ENCODE data around the gene GOLPH3.
"Not testable (repeated sequence)": the region's sequence is repeated elsewhere in the genome, so short reads cannot be mapped to it uniquely, and the experiment has no call there.

GOLPH3 gene

DNA sequence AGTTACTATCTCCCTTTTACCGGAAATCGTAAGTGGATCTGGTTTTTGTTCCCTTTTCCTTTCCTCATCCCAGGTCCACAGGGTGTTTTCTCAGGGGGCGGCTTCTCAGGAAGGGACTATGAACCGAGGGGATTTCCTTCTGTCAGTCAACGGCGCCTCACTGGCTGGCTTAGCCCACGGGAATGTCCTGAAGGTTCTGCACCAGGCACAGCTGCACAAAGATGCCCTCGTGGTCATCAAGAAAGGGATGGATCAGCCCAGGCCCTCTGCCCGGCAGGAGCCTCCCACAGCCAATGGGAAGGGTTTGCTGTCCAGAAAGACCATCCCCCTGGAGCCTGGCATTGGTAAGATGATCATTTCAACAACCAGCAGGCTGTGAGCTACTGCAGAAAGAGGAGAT is 75.8 kb downstream of the GOLPH3 start:
- DNase-seq = no peak

DNA sequence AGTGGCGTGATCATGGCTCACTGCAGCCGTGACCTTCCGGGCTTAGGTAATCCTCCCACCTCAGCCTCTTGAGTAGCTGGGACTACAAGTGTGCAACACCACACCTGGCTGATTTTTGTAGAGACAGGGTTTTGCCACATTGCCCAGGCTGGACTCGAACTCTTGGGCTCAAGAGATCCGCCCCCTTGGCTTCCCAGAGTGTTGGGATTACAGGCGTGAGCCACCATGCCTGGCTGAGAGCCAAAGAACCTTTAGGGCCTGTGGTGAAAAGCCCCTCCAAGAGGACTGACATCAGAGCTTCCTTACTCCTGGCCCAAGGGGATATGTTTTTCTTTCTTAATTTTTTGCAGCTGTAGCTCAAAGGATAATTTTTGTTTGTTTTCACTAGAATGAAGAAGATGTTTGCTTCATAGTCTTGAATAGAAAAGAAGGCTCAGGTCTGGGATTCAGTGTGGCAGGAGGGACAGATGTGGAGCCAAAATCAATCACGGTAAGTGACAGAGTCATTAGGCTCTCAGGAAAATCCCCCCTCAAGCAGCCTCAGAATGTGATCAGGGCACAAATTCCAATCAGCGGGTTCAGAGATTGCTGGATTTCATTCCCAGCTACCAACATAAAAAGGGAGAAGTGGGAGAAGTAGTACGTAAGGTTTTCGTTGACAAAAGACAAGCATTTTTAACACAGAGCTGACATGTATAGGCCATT is 77.1 kb downstream of the GOLPH3 start:
- DNase-seq = no peak

GRCh38 chr5:32095261-32095671 is 78.9 kb downstream of the GOLPH3 start:
- no peak for DNase-seq

- no peak for DNase-seq
Measured at GRCh38 chr5:32094691-32095090, 79.4 kb downstream of the GOLPH3 start.

DNA sequence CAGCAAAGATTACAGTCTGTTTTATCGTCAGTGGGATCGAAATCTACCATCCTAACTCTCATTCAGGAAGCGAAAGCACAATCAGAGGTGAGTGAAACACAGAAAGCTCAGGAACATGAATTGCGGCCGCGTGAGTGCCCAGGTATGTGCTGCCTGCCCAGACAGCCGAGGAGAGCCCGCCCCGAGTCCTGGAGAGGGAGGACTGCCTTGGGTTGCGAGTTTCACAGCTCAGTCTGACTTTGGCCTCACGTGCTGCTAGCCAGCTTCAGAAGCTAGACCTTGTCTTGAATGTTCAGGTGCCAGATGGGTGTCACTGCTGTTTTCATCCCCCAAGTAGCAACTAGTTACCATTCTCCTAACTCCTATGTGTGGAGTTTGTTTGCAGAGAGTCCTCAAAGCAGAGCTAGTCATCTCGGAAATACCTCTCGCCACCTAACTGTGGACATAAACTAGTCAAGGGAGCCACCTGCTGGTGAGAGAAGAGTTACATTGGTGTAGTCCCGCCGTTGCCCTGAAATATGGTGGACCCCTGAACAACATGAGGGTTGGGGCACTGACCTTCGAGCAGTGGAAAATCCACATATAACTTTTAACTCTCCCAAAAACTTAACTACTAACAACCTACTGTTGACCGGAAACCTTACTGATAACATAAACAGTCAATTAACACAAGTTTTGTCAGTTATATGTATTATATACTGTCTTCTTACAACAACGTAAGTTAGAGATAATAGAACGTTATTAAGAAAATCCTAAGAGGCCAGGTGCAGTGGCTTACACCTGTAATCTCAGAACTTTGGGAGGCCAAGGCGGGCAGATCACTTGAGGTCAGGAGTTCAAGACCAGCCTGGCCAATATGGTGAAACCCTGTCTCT is 80.9 kb downstream of the GOLPH3 start:
- peak; percentile 26 for DNase-seq

GRCh38 chr5:32090755-32091128 is 83.4 kb downstream of the GOLPH3 start:
- DNase-seq = no peak

DNA sequence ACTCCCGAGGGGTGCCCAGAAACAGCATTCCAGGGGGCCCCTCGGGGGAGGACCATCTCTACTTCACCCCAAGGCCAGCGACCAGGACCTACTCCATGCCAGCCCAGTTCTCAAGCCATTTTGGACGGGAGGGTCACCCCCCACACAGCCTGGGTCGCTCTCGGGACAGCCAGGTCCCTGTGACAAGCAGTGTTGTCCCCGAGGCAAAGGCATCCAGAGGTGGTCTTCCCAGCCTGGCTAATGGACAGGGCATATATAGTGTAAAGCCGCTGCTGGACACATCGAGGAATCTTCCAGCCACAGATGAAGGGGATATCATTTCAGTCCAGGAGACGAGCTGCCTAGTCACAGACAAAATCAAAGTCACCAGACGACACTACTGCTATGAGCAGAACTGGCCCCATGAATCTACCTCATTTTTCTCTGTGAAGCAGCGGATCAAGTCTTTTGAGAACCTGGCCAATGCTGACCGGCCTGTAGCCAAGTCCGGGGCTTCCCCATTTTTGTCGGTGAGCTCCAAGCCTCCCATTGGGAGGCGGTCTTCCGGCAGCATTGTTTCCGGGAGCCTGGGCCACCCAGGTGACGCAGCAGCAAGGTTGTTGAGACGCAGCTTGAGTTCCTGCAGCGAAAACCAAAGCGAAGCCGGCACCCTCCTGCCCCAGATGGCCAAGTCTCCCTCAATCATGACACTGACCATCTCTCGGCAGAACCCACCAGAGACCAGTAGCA is 83.9 kb downstream of the GOLPH3 start:
- DNase-seq = no peak

DNA sequence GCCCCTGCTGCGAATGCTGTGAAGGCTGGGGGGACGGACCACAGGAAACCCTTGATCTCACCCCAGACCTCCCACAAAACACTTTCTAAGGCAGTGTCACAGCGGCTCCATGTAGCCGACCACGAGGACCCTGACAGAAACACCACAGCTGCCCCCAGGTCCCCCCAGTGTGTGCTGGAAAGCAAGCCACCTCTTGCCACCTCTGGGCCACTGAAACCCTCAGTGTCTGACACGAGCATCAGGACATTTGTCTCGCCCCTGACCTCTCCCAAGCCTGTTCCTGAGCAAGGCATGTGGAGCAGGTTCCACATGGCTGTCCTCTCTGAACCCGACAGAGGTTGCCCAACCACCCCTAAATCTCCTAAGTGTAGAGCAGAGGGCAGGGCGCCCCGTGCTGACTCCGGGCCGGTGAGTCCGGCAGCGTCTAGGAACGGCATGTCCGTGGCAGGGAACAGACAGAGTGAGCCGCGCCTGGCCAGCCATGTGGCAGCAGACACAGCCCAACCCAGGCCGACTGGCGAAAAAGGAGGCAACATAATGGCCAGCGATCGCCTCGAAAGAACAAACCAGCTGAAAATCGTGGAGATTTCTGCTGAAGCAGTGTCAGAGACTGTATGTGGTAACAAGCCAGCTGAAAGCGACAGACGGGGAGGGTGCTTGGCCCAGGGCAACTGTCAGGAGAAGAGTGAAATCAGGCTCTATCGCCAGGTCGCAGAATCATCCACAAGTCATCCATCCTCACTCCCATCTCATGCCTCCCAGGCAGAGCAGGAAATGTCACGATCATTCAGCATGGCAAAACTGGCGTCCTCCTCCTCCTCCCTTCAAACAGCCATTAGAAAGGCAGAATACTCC is 84.7 kb downstream of the GOLPH3 start:
- no peak for DNase-seq

- no peak for DNase-seq
Measured at GRCh38 chr5:32088214-32088613, 85.9 kb downstream of the GOLPH3 start.

GRCh38 chr5:32087086-32088082 is 86.7 kb downstream of the GOLPH3 start:
- no peak for DNase-seq

- DNase-seq = no peak
Measured at GRCh38 chr5:32083981-32084430, 90.1 kb downstream of the GOLPH3 start.

DNA sequence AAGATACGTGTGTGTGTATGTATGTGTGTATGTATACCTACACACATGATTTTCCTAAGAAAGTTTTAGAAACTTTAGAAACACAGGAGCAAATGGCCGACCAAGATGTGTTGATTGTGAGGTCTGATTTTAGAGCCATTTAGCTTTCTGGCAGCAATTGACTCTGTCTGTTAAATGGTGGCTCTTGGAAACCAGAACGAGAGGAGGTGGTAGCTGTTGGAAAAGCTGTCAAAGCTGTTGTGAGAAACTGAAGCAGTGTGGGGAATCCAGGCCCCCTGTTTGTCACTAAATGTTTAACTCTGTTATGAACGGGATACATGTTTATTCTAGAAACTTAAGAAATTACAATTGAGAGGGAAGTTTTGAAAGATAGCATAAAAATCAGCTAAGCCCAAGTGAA is 91.4 kb downstream of the GOLPH3 start:
- no peak for DNase-seq

- not testable (repeated sequence) for DNase-seq
Measured at GRCh38 chr5:32080565-32080964, 93.6 kb downstream of the GOLPH3 start.

DNA sequence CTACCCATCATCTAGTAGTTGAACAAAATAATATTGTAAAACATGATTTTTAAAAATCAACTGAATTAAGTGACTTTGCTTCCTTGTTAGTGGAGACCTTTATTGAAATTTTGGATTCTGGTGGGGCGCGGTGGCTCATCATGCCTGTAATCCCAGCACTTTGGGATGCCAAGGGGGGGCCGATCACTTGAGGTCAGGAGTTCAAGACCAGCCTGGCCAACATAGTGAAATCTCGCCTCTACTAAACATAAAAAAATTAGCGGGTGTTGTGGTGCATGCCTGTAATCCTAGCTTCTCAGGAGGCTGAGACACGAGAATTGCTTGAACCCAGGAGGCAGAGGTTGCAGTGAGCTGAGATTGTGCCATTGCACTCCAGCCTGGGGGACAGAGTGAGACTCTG is 95.3 kb downstream of the GOLPH3 start:
- DNase-seq = not testable (repeated sequence)

- DNase-seq = peak; percentile 4
Measured at GRCh38 chr5:32076699-32077695, 97.1 kb downstream of the GOLPH3 start.

Measured in NK-92 treated with Interleukin-12 subunit alpha and Interleukin-12 subunit beta, amount 100 ng/mL, for 24 hours (cell line).